NCI-H146 treated with DMSO at 0.1 percent for 48 hours (cell line): Measurements from ENCODE around the gene QTRT2.

Experiments used
- DNase-seq: peaks from one replicate; lab custom pipeline; 2025; ENCODE audit not compliant: unreplicated experiment; lab: John Stamatoyannopoulos, UW

QTRT2 gene

DNA sequence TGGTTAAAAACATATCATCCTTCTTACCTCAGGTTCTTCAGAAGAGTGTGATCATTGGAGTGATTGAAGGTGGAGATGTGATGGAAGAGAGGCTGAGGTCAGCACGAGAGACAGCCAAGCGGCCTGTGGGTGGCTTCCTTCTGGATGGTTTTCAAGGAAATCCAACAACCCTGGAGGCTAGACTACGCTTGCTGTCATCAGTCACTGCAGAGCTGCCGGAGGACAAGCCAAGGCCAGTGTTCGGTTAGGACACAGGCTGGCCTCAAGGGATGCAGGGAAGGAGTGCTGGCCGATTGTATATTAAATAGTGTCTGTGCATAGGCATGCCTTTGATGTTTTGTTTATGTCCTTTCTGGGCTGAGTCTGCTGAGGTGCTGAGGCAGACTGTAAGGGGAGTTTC, 20.2 kb downstream of the QTRT2 start:
- DNase-seq, result no peak

DNA sequence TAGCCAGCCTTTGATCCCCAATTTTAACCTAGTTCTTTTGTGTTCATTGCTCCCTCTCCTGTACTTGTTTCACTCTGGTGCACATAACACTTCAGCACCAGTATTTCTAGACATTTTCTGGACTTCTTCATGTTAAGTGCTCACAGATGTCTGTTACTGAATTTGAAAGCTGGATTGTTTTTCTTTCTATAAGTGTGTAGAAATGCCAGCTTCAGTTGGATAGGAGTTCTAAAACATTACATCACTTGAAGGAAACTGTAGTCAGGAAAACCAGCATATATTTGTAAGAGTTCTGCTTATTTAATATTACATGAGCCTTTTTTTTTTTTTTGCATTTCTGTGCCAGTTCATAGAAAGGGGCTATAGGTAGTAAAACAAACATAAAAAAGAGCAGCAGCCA, 21.6 kb downstream of the QTRT2 start:
- DNase-seq, result no peak

GRCh38 chr3:114079761-114080160, 23.2 kb downstream of the QTRT2 start:
- no peak for DNase-seq

DNA sequence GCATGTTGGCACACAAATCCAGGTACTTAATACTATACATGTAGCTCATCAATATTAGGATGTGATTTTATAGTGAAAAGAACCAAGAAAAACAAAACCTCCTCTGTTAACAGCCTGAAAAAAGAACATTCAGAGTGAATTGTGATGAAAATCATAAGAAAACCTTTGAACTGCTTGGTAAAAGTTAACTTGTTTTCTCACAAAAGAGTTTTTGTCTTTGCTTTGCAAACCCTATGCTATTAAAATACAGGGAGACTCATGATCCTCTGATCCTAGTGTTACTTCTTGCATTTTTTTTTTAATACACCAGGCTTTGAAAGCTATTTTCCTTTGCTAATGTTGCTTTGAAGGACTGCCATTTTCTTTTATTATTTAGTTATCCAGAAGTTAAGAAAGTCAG, 23.7 kb downstream of the QTRT2 start:
- no peak for DNase-seq

DNA sequence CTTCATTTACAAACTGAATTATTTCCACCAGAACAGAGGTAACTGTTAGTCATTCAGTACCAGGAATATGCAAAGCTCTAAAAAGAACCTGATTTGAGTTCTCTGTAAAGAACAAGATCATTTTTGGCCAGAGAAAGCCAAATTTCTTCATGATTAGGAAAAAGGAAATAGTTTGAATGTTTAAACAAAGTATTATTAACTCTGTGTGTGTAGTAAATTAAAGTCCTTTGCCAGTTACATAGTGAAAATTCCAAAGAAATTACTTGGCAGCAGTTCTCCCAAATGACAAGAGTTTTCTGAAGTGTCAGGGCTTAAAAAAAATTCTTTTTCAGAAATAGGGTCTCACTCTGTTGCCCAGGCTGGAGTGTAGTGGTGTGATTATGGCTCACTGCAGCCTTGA, 24.5 kb downstream of the QTRT2 start:
- no peak for DNase-seq

GRCh38 chr3:114083112-114083511, 26.6 kb downstream of the QTRT2 start:
- no peak for DNase-seq

- DNase-seq, result no peak
Observed at GRCh38 chr3:114086356-114086755, 29.8 kb downstream of the QTRT2 start.

DNA sequence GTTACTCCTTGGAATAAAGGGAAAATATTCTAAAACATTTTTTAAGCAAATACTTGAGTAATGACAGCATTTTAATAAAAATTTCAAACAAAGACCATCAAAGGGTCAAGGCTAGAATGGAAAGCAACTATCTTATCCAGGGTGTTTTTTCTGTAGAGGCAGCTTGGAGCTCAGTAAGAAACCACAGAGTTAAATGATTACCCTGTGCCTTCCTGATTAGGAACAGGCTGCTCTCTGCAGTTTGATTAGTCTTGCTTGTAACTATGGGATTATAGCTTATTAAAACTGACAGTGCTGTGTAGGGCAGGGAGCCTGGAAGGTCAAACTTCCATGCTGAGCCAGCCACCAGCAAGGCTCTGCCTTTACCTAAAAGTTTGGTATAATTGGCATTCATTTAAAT, 33.1 kb downstream of the QTRT2 start:
- no peak for DNase-seq

- DNase-seq, result no peak
Observed at GRCh38 chr3:114092151-114093015, 35.8 kb downstream of the QTRT2 start.

DNA sequence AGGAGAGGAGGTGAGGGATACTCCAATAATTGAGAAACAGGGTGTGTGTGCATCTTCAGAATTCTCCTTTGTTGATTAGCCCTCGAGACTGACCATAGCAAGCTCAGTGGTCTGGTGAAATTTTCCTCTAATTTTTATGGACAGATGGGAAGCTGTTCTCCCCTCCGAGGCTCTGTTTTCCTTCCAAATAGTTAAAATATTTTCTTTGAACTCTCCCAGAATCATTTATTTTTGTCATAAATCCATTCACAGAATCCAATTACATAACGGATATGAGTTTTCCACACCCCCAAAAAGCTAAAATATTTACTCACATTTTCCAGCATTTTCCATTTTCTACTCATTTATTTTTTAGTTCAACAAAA, 36.5 kb downstream of the QTRT2 start:
- no peak for DNase-seq

DNA sequence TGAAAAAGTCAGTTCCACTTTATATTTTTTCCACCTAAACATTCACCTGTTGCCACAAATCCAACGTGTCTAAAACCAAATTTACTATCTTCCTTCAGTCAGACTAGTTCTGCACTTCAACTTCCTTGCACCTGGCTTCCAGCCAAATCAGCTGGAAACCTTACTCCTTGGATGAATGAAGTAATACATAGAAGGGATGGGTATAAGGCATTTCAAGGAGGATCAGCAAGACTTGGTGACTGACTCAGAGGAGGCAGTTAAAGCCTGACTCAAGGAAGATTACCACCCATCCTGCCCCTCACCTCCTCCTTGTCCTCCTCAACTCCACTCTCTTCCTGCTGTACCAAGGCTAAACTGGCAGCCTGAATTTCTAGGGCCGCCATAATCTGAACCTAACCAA, 37.1 kb downstream of the QTRT2 start:
- DNase-seq, result no peak

- no peak for DNase-seq
Observed at GRCh38 chr3:114095796-114096195, 39.3 kb downstream of the QTRT2 start.

DNA sequence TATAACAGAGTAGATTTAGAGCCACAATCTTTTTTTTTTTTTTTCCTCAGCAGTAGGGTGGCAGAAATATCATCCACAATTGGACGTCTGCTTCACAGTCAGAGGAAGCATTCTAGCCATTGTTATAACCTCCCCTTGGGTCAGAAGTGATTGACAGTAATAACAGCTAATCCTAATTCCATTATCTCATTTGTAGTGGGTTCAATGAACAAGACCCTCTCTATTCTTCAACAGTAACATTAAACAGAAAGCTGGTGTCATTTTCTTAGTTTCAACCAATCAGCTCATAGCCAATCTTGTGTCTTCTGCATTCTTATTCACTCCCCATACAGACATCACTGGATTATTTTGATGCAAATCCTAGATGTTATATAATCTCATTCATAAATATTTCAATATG, 44.6 kb downstream of the QTRT2 start:
- DNase-seq, result no peak

DNA sequence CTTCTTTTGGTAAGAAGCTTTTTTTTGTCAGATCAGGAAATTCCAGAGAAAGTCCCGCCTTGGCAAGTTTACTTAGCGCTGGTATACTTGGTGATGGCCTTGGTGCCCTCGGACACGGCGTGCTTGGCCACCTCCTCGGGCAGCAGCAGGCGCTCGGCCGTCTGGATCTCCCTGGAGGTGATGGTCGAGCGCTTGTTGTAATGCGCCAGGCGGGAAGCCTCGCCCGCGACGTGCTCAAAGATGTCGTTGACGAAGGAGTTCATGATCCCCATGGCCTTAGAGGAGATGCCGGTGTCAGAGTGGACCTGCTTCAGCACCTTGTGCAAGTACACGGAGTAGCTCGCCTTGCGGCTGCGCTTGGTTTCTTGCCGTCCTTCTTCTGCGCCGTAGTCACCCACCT, 46.6 kb downstream of the QTRT2 start:
- DNase-seq, result no peak

GRCh38 chr3:114103858-114104257, 47.3 kb downstream of the QTRT2 start:
- no peak for DNase-seq

GRCh38 chr3:114104414-114104813, 47.9 kb downstream of the QTRT2 start:
- DNase-seq, result no peak

- no peak for DNase-seq
Observed at GRCh38 chr3:114108137-114108536, 51.6 kb downstream of the QTRT2 start.

DNA sequence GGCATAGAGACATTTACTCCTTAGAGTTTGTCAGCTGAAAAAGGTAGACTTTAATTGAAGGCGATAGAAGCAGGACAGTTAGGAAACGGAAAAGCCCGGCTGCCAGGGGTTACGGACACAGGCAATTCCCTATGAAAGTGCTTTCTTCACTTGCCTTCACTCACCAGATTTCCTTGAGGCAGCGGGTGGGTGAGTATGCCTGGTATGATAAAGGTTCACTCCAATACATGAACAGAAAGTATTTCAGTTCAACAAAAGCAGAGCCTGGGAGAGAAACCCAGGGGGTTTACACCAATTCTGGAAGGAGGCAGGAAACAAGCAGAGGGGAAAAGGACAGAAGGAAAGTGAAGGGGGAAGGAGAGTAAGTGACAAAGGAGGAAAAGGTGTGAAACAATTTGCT, 53.9 kb downstream of the QTRT2 start:
- no peak for DNase-seq

GRCh38 chr3:114111060-114111770, 54.7 kb downstream of the QTRT2 start:
- no peak for DNase-seq

- DNase-seq, result no peak
Observed at GRCh38 chr3:114112696-114113095, 56.2 kb downstream of the QTRT2 start.

DNA sequence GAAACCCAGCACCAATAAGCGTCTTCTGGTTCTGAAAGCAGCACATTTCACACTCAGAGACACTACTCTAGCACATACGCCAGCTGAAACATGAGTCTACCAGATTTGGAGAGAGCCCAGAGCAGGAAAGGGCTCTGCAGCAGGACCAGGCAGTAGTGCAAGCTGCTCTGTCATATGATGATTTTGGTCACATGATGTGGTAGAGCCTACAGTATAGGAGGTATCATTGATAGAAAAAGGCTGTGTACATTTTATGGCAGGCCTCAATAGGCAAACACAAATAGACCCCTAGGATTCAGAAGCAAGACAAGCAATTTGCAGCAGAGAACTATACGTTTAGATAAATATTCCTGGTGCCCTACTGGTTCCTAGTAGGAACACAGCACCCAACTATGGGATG, 58.2 kb downstream of the QTRT2 start:
- DNase-seq, result no peak

DNA sequence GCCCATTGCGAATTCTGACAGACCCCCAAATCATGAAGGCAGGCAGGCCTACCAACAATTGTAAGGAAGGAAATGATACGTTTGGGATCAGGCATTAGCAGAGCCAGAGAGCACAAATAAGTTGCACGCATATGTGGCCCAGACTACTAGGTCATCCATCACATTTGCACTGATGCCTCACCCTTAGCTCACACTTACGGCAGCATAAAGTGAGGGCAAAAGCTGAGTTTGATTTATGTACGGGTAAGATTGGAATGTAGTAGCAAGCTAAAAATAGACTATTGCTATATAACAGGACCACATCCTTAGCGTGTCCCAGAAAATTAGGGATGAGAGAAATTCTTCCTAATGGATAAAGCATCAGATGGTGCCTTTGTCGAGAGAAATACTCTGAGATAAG, 58.6 kb downstream of the QTRT2 start:
- no peak for DNase-seq

DNA sequence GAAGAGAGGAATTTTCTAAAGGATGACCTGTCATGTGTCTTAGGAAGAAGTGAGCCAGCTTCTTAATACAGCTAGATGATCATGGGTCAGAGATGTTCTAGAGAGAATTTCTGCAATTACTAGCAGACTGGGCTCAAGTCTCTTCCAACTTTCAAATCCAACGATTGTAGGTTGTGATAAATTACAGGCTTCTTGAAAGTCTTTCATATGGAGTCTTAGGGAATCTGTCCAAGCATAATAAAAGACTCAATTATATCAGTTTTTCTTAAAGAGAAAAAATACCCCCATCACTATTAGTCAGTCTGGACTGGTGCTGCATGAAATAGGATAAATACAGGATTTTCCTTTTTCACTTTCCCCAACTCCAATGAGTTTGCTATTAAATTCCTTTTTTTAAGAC, 63.2 kb downstream of the QTRT2 start:
- no peak for DNase-seq
